Dendritic cell treated with granulocyte-macrophage colony-stimulating factor and Interleukin-4, amounts not matched to agents 40 ng/mL and 50 ng/mL, for 4 days (primary cell): ENCODE measurements around the gene OR2T33.
"Not testable (repeated sequence)": the region's sequence is repeated elsewhere in the genome, so short reads cannot be mapped to it uniquely, and the experiment has no call there.

ENCODE experiments used
- H3K27ac Mint-ChIP-seq: one replicate; pipeline ENCODE4 v1.8.0; 2022; ENCODE audit warnings: mild to moderate bottlenecking, mixed read lengths
- H3K27me3 Mint-ChIP-seq: one replicate; pipeline ENCODE4 v1.8.0; 2022; ENCODE audit warnings: mild to moderate bottlenecking, mixed read lengths
- H3K36me3 Mint-ChIP-seq: one replicate; pipeline ENCODE4 v1.8.0; 2022; ENCODE audit warnings: low read depth, mixed read lengths
- H3K4me1 Mint-ChIP-seq: one replicate; pipeline ENCODE4 v1.8.0; 2022; ENCODE audit warnings: low read depth, mixed read lengths
- H3K4me3 Mint-ChIP-seq: one replicate; pipeline ENCODE4 v1.8.0; 2022; ENCODE audit warnings: mild to moderate bottlenecking, moderate library complexity, mixed read lengths
- H3K9me3 Mint-ChIP-seq: one replicate; pipeline ENCODE4 v1.8.0; 2022; ENCODE audit warnings: mixed read lengths
- intact Hi-C: fragments of 100-400 bp; cut with micrococcal nuclease; formaldehyde crosslinking; loops from one replicate; pipeline ENCODE4 v1.15.0; 2022

The OR2T33 gene

GRCh38 chr1:248277876-248278275 lies at the start of gene OR2T33:
Gene OR2T33, minus strand, starts transcription at chr1:248277976. Its CDS starts 4,162 bp downstream, at chr1:248273814.
- H3K27me3 Mint-ChIP-seq = no peaks in the 10 kb centered on the region
- H3K4me3 Mint-ChIP-seq = no peak within 1 kb of the TSS
- no peaks in the 10 kb centered on the region for H3K36me3 Mint-ChIP-seq
- H3K27ac Mint-ChIP-seq = no peak within 1 kb of the TSS
- H3K9me3 Mint-ChIP-seq = no peaks in the 10 kb centered on the region
- intact Hi-C loops = no loop called here
- H3K4me1 Mint-ChIP-seq = peaks cover 4% of the 10 kb centered on the region

DNA sequence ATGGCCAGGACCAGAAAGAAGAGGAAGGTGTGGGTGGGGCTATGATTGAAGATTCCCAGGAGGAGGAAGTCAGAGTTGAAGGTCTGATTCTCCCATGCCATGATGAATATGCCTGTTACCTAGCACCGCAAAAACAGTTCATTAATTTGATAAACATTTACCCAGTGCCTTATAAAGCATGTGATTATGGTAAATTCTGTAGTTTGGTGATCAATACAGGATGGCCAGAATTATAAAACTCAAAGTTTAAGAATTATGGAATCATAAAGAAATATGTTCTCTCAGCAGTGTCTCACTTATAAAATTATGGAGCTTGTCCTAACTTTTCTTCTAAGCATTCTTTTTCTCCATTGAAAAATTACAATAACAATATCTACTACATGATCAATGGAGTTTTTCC lies 46.7 kb upstream of the OR2T33 start, which contains the start of gene OR2M7:
Gene OR2M7 (minus strand): TSS at position 101 of the 400 bp plus-strand sequence. CDS start 0 bp downstream, at position 101.
- no peaks in the 10 kb centered on the region for H3K27me3 Mint-ChIP-seq
- H3K27ac Mint-ChIP-seq = no peak within 1 kb of the TSS
- H3K4me3 Mint-ChIP-seq = no peak within 1 kb of the TSS
- intact Hi-C loops = no loop called here
- peaks cover 9% of the 10 kb centered on the region for H3K9me3 Mint-ChIP-seq
- no peaks in the 10 kb centered on the region for H3K36me3 Mint-ChIP-seq
- no peaks in the 10 kb centered on the region for H3K4me1 Mint-ChIP-seq

GRCh38 chr1:248316796-248317195 lies 39.0 kb upstream of the OR2T33 start:
- Mint-ChIP-seq H3K27me3 (no peaks in the 10 kb centered on the region), H3K27ac (no peak overlapping the region), H3K36me3 (no peaks in the 10 kb centered on the region), H3K4me3 (no peak overlapping the region), H3K9me3 (peaks cover 32% of the 10 kb centered on the region), H3K4me1 (no peaks in the 10 kb centered on the region)
- intact Hi-C loops = no loop called here

DNA sequence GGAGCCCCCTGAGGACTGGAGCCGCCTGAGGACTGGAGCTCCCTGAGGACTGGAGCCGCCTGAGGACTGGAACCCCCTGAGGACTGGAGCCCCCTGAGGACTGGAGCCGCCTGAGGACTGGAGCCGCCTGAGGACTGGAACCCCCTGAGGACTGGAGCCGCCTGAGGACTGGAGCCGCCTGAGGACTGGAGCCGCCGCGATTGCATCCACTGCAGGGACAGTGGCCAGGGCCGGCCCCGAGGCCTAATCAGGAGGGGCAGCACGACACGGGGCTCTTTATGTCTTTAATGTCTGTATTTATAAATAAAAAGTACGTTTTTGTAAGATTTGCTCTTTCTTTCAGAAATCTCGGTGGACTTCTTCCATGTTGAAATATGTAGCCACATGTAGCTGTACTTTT lies 29.0 kb upstream of the OR2T33 start:
- H3K4me3 Mint-ChIP-seq, intact Hi-C loops, H3K4me1 Mint-ChIP-seq, H3K36me3 Mint-ChIP-seq, H3K27me3 Mint-ChIP-seq, H3K27ac Mint-ChIP-seq: not testable (repeated sequence)
- H3K9me3 Mint-ChIP-seq = peaks cover 10% of the 10 kb centered on the region

DNA sequence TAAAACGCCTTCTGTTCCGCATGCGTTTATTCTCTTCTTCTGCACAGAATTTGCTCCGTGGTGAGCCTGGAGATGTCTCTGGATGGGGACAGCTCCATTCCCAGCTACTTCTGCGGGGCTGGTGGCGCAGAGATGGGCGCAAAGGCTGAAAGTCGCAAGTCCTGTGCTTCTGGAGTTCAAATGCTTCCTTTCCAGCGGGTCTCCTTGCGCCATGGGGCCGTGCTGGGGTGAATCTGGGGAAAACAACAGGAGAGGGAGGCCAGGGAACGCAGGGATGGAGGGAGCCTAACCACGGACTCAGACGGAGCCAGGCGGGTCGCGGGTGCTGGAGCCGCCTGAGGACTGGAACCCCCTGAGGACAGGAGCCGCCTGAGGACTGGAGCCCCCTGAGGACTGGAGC lies 28.3 kb upstream of the OR2T33 start:
- no peaks in the 10 kb centered on the region for H3K36me3 Mint-ChIP-seq
- no peak overlapping the region for H3K4me3 Mint-ChIP-seq
- H3K9me3 Mint-ChIP-seq = peaks cover 10% of the 10 kb centered on the region
- no peaks in the 10 kb centered on the region for H3K27me3 Mint-ChIP-seq
- H3K4me1 Mint-ChIP-seq = no peaks in the 10 kb centered on the region
- H3K27ac Mint-ChIP-seq = no peak overlapping the region
- intact Hi-C loops = no loop called here

DNA sequence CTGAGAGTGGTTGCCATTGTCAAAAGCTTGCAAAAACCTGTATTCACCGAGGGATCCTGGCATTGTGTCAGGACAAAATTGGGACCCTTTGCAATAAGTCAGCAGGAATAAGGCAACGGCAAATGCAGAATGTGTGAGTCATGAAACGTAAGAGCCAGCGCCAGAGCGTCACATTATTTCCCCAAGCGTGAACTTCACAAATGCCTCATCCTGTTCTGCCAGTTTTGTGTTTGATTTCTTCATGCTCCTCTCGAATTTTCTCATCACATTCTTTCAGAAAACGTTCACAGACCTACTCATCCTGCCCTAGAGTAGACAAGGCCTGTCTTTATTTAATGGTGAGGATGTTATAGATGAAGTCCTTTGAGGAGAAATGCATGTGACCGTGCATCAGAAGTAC lies 27.9 kb upstream of the OR2T33 start:
- peaks cover 10% of the 10 kb centered on the region for H3K9me3 Mint-ChIP-seq
- H3K27me3 Mint-ChIP-seq, H3K36me3 Mint-ChIP-seq, intact Hi-C loops, H3K4me1 Mint-ChIP-seq, H3K27ac Mint-ChIP-seq, H3K4me3 Mint-ChIP-seq: not testable (repeated sequence)

- H3K27me3 Mint-ChIP-seq = no peaks in the 10 kb centered on the region
- H3K4me1 Mint-ChIP-seq = no peaks in the 10 kb centered on the region
- intact Hi-C loops = no loop called here
- H3K4me3 Mint-ChIP-seq = no peak within 1 kb of the TSS
- H3K36me3 Mint-ChIP-seq = no peaks in the 10 kb centered on the region
- H3K27ac Mint-ChIP-seq = no peak within 1 kb of the TSS
- peaks cover 20% of the 10 kb centered on the region for H3K9me3 Mint-ChIP-seq
Measured at GRCh38 chr1:248303324-248303723, 25.5 kb upstream of the OR2T33 start, which contains the start of gene OR2T12. Gene OR2T12, minus strand, starts transcription at chr1:248303424. Its CDS starts 7,846 bp downstream, at chr1:248295578.

DNA sequence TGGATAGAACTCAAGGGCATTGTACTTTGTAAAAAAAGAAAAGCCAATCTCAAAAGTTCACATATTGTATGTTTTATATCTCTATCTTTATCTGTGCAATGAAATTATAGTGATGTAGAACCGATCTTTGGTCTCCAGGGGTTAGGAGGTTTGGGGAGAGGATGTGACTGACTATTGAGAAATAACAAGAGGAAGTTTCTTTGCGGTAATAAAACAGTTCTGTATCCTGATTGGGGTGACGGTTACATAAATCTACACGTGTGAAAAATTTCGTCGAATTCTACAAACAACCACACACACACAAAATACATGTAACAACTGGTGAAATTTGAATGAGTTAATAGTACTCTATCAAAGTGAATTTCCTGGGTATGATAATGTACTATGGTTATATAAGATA lies 10.6 kb upstream of the OR2T33 start:
- intact Hi-C loops = no loop called here
- Mint-ChIP-seq H3K9me3 (no peaks in the 10 kb centered on the region), H3K4me3 (no peak overlapping the region), H3K27me3 (no peaks in the 10 kb centered on the region), H3K36me3 (no peaks in the 10 kb centered on the region), H3K4me1 (peaks cover 8% of the 10 kb centered on the region), H3K27ac (no peak overlapping the region)

DNA sequence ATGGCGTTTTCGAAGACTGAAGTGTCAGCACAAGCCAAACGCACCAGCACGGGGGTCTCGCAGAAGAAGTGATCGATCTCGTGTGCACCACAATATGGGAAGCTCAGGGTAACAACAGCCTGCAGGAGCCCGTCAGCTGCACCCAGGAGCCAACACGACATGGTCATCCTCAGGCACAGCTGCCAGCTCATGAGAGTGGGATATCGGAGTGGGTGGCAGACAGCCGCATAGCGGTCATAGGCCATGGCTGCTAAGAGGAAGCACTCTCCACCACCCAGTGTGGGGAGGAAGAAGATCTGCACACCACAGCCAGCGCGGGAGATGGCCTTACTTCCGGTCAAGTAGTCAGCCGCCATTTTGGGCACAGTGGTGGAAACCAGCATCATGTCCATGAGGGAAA lies 4.6 kb downstream of the OR2T33 start:
- H3K9me3 Mint-ChIP-seq, H3K36me3 Mint-ChIP-seq, H3K4me1 Mint-ChIP-seq, intact Hi-C loops, H3K4me3 Mint-ChIP-seq, H3K27me3 Mint-ChIP-seq, H3K27ac Mint-ChIP-seq: not testable (repeated sequence)

- Mint-ChIP-seq H3K36me3 (no peaks in the 10 kb centered on the region), H3K27me3 (no peaks in the 10 kb centered on the region), H3K4me3 (no peak overlapping the region), H3K27ac (no peak overlapping the region), H3K4me1 (no peaks in the 10 kb centered on the region), H3K9me3 (no peaks in the 10 kb centered on the region)
- intact Hi-C loops = no loop called here
Measured at GRCh38 chr1:248268178-248268577, 9.6 kb downstream of the OR2T33 start.

DNA sequence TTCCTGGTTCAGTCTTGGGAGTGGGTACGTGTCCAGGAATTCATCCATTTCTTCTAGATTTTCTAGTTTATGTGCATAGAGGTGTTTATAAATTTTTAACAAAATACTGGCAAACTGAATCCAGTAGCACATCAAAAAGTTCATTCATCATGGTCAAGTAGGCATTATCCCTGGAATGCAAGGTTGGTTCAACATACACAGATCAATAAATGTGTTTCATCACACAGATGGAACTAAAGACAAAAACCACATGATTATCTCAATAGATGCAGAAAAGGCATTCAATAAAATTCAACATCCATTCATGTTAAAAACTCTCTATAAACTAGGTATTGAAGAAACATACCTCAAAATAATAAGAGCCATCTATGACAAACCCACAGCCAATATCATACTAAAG lies 18.5 kb downstream of the OR2T33 start:
- H3K9me3 Mint-ChIP-seq = peaks cover 25% of the 10 kb centered on the region

GRCh38 chr1:248243204-248243603 lies 34.6 kb downstream of the OR2T33 start:
- intact Hi-C loops = no loop called here
- no peak overlapping the region for H3K27ac Mint-ChIP-seq
- no peak overlapping the region for H3K4me3 Mint-ChIP-seq
- peaks cover 24% of the 10 kb centered on the region for H3K4me1 Mint-ChIP-seq
- peaks cover 4% of the 10 kb centered on the region for H3K27me3 Mint-ChIP-seq
- no peaks in the 10 kb centered on the region for H3K36me3 Mint-ChIP-seq
- H3K9me3 Mint-ChIP-seq = no peaks in the 10 kb centered on the region

More for the DNA sequence above, 18.5 kb downstream of the OR2T33 start:
- H3K36me3 Mint-ChIP-seq, H3K4me1 Mint-ChIP-seq, H3K4me3 Mint-ChIP-seq, H3K27me3 Mint-ChIP-seq, intact Hi-C loops, H3K27ac Mint-ChIP-seq: not testable (repeated sequence)

- H3K36me3 Mint-ChIP-seq = no peaks in the 10 kb centered on the region
- H3K4me1 Mint-ChIP-seq = peaks cover 5% of the 10 kb centered on the region
- peaks cover 8% of the 10 kb centered on the region for H3K9me3 Mint-ChIP-seq
- H3K27me3 Mint-ChIP-seq = peaks cover 4% of the 10 kb centered on the region
- intact Hi-C loops = no loop called here
- H3K27ac Mint-ChIP-seq = no peak overlapping the region
- H3K4me3 Mint-ChIP-seq = no peak overlapping the region
Measured at GRCh38 chr1:248239478-248239877, 38.3 kb downstream of the OR2T33 start.

- H3K9me3 Mint-ChIP-seq = peaks cover 33% of the 10 kb centered on the region
- H3K27ac Mint-ChIP-seq = no peak within 1 kb of the TSS
- intact Hi-C loops = no loop called here
- H3K4me1 Mint-ChIP-seq = no peaks in the 10 kb centered on the region
- H3K36me3 Mint-ChIP-seq = no peaks in the 10 kb centered on the region
- no peaks in the 10 kb centered on the region for H3K27me3 Mint-ChIP-seq
- H3K4me3 Mint-ChIP-seq = no peak within 1 kb of the TSS
Measured at GRCh38 chr1:248231117-248231516, 46.7 kb downstream of the OR2T33 start, which contains the start of gene OR2M4. Gene OR2M4, plus strand, starts transcription at chr1:248231417. Its CDS starts 7,512 bp downstream, at chr1:248238929.

- H3K4me3 Mint-ChIP-seq = no peak overlapping the region
- peaks cover 25% of the 10 kb centered on the region for H3K9me3 Mint-ChIP-seq
- H3K4me1 Mint-ChIP-seq = no peaks in the 10 kb centered on the region
- H3K27ac Mint-ChIP-seq = no peak overlapping the region
- intact Hi-C loops = no loop called here
- no peaks in the 10 kb centered on the region for H3K36me3 Mint-ChIP-seq
- H3K27me3 Mint-ChIP-seq = no peaks in the 10 kb centered on the region
Measured at GRCh38 chr1:248229360-248229908, 48.3 kb downstream of the OR2T33 start.
